Dermis microvascular lymphatic vessel endothelial cell (primary cell): ENCODE results near the gene FRYL. TPM values are rescaled to one million over a fixed set of nuclear protein-coding genes. Genes with fewer than 3 reads are reported as not detected.
"Not testable (repeated sequence)": the region's sequence is repeated elsewhere in the genome, so short reads cannot be mapped to it uniquely, and the experiment has no call there.

Source experiments
- DNase-seq, 2 donors: peaks; one replicate each; pipeline versions ENCODE4 v3.0.0 to v3.0.0-alpha.2; 2010; ENCODE audit warnings: low read depth in 2 of 2
- total RNA-seq: library from RNA; depleted of rRNA; stranded (reverse); fragments of >200 nt; gene quantifications from 2 replicates; pipeline ENCODE4 v1.2.1, GENCODE V29; 2014

Gene FRYL
- total RNA-seq, 1 donor from 2014 or later, result 57.4 TPM

DNA sequence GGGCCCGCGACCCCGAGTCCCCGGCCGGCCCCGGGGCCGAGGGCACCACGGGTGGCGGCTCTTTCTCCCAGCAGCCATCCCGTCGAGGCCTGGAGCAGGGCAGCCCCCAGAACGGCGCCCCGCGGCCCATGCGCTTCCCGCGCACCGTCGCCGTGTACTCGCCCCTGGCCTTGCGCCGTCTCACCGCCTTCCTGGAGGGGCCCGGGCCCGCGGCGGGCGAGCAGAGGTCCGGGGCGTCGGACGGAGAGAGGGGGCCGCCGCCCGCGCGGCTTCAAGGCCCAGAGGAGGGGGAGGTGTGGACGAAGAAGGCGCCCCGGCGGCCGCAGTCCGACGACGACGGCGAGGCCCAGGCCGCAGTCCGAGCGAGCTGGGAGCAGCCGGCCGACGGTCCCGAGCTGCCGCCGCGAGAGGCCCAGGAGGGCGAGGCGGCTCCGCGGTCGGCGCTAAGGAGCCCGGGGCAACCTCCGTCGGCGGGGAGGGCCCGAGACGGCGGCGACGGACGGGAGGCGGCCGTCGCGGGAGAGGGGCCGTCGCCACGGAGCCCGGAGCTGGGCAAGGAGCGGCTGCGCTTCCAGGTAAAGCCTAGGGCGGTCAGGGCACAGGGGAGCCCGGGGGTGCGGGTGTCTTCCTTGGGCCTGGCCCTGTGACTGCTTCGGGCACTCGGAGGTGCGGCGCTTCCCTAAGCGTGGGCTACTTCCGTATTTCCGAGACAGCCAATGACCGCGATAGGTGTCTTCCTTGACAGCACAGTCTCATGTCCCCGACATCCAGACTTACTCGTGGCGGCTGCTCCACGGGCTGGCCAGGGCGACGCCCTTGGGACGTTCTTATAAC is 289.2 kb downstream of the FRYL start:
- no peak for DNase-seq

DNA sequence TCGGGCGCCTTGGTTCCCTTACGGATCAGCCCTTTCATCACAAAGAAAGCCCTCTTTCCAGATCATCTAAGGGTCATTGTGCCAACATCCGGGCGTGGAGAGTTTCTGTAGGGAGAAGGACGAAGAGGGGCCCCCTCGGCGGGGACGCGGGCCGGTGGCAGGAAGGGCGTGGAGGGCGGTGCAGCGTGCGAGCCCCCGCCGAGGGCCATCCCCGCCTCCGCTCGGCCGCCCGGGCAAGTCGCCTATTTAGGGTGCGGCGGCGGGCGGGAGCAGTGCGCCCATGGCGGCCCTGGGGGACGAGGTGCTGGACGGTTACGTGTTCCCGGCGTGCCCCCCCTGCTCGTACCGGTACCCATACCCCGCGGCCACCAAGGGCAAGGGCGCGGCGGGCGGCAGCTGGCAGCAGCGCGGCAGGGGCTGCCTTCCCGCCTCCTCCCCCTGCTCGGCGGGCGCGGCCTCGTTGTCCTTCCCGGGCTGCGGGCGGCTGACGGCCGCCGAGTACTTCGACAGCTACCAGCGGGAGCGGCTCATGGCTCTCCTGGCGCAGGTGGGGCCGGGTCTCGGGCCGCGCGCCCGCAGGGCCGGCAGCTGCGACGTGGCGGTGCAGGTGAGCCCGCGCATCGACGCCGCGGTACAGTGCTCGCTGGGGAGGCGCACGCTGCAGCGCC is 289.9 kb downstream of the FRYL start, which contains the start of gene ZAR1:
TSS of gene ZAR1 (plus strand) at position 241 of the 668 bp plus-strand sequence. CDS start at position 281, 40 bp downstream.
- DNase-seq, result no peak

DNA sequence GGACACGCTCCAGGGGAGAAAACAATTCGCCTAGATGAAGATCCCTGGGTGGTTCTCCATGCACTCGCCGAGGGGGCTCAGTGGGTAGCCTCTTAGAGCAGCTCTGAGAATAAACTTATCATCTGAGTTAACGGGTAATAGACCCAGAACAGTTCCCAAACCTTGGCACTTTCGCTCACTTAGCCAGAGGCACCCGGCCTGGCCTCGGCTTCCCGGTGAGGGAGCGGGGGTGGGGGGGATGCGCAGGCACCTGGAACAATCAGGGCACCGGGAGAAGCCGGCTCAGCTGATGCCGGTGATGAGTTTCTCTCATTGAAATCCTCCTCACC is 290.4 kb downstream of the FRYL start:
- peak in 1 of 2 donors; percentile 29 for DNase-seq

DNA sequence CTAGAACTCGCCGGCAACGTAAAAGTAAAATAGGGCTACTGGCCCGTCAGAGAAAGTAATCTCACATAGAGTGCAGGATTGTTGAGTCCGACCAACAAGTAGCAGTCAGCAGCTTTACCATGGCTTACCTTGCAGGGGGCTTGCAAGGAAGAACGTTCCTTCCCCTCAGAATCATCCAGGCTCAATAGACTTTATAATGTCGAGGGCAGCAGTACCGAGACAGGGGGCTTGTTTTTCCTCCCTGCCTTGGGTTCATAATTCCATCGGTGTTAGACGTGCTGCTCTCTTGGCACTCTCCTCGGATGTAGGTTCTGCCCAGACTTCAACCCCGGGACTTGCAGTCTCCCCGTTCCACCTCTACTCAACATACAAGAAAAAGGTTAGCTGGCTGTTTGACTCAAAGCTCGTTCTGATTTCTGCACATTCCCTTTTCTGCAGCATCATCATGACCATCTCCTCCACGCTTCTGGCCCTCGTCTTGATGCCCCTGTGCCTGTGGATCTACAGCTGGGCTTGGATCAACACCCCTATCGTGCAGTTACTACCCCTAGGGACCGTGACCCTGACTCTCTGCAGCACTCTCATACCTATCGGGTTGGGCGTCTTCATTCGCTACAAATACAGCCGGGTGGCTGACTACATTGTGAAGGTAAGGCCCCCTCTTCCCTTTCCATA is 295.4 kb downstream of the FRYL start:
- DNase-seq, result no peak

DNA sequence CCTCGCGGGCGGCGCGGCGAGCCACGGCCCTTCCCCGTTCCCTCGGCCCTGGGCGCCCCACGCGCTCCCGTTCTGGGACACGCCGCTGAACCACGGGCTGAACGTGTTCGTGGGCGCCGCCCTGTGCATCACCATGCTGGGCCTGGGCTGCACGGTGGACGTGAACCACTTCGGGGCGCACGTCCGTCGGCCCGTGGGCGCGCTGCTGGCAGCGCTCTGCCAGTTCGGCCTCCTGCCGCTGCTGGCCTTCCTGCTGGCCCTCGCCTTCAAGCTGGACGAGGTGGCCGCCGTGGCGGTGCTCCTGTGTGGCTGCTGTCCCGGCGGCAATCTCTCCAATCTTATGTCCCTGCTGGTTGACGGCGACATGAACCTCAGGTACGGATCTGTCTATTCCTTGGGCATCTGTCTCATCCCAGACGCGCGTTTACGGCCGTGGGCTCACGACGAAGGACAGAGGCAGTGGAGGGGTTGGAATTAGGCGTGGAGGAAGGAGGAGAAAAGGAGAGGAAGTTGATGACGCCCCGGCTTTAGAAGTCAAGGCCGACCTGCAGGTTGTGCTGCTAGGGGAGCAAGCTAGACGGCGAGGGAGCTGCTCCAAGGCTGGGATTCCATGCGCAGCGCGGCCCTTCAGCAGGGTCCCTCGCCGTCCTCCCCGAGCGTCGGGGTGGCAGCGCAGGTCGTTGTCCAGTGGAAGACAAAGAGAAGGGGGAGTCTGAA is 296.1 kb downstream of the FRYL start:
- DNase-seq, result no peak

DNA sequence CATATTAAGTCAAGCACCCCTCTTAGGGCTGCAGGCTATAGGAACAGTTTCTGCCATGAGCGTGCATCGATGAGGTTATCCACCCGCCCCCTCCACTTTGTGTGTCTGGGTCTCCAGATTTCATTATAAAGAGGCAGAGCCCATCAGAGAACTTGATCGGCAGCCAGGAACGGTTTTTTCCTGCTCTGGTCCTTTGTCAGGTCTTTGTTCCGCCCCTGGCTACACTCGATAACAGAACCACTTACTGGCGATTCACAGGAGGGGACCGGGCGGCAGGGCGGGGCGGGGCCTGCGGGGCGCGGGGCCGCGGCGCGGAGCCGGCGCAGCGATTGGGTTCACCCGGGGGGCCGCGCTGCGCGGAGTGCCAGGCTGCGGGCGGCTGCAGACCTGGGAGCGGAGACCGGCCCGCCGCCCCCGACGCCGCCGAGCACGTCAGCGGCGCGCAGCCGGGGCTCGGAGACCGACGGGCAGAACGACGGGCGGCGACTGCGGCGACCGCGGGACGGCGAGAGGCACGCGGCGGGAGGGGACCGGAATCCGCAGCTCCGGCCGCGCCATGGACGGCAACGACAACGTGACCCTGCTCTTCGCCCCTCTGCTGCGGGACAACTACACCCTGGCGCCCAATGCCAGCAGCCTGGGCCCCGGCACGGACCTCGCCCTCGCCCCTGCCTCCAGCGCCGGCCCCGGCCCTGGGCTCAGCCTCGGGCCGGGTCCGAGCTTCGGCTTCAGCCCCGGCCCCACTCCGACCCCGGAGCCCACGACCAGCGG is 296.9 kb downstream of the FRYL start, which contains the start of gene SLC10A4:
TSS of gene SLC10A4 (plus strand) at position 338 of the 771 bp plus-strand sequence. CDS start at position 557, 219 bp downstream.
- peak in 1 of 2 donors; percentile 6 for DNase-seq

DNA sequence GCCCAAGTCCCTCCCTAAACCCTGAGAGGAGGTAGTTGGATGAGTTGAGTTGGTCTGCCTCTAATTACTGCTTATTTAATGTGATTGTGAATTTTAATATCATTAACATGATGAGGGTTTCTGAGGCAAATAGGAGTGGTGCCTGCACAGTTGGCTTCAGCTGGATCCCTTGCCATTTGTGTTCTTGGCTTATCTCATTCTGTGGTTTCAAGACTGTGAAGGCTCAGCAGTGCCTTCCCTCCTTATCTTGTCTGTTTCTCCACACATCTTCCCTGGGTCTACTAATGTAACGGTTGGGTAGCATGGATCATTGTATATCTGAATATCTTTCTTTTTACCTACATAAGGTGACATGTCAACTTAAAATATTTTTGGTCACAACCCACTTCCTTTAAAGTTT is 298.5 kb downstream of the FRYL start:
- no peak for DNase-seq

DNA sequence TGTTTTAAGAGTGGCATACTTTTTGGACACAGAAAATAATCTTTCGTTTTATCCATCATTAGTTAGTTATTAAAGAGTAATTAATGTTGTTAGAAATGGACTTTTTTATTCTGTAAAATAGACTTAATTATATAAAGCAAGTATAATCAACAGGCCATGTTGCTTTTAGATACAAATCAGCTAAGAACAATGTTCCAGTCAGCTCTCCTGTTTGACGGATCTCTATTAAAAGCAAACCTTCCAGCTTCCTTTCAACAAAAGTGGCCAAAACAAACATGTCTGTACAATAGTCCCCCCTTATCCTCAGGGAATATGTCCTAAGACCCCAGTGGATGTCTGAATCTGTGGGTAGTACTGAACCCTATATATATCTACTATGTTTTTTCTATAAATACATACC is 301.8 kb downstream of the FRYL start:
- DNase-seq, result peak in 1 of 2 donors; percentile 37

DNA sequence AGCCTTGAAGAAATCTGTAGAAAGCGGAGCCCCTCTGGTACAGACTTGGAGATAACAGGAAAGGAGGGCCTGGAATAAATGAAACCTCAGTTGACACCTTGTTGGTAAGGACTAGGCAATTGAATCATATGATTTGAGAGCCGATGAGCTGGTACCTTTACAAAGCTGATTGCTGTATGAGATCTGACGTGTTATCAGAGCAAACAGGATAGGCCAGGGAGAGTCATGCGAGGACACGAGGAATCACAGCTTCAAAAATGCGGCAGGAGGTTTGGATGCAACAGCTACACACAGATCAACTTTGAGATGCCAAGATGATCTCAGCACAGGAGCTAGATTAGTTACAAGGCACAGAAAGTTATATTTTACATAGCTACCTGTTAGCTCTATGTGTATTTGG is 304.3 kb downstream of the FRYL start:
- no peak for DNase-seq

DNA sequence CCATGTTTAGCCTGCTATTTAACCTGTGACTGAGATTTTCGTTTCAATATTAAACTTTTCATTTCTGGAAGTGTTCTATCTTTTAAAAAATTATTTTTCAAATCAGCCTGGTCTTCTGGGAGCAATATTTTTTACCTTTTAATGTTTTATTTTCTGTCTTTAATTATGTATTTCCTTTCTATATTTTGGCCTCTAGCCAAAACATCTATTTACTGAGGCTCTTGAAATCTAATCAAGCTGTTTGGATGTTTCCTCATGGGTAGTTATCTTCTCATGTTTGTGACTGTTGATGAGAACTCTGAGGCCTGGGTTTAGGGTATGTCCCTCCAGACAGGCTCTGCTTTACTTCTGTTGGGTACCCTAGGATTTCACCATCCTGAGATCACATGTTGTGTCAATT is 307.3 kb downstream of the FRYL start:
- DNase-seq, result no peak

DNA sequence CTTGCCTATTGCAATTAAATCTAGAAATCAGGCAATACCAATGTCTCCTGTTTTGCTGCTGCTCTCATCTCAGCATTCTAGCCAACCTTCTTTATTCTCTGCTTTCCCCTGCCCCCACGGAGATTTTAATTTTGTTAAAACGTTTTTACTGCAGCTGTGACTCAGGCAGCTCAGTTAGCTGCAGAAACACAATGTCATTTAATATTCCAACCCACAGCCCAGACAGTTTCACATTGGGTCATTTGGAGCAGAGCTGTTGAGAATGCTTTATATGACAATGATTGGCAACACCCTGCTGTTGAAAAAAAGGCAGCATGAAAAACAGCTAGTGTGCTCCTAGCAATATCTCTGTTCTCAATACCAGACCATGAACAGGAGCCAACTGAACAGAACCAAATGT is 309.5 kb downstream of the FRYL start:
- no peak for DNase-seq

DNA sequence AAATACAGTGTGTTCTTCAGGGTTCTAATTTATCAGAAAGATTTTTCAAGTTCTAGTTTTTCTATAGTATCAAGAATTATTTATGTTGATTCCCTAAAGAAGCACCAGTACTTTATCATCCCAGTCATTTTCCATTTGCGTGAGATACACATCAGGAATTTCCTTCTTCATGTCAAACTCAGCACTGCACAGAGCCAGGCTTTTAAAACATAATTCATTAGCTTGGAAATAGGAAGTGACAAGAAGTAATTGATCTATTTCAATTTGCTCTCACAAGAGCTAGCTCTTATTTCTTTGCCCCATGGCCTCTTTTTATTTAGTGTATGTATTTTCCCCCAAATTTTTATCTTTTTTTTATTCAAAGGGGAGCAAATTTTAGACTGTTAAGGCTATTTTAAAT is 309.9 kb downstream of the FRYL start:
- DNase-seq, result no peak

DNA sequence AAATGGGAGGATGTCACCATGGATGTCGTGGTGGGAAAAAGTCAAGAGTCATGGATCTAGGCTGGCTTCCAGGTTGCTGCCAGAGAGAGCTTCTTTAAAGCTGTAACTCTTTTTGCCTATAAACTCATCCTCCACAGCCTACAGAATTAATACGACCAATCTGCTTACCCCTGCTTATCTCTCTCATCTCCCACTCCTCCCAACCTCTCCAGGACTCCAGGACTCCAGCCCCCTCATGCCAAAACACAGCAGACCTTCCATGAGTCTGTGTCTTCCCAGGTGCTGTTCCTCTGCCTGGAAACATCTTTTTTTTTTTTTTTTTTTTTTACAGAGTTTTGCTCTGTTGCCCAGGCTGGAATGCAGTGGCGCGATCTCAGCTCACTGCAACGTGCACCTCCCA is 312.2 kb downstream of the FRYL start:
- no peak for DNase-seq

DNA sequence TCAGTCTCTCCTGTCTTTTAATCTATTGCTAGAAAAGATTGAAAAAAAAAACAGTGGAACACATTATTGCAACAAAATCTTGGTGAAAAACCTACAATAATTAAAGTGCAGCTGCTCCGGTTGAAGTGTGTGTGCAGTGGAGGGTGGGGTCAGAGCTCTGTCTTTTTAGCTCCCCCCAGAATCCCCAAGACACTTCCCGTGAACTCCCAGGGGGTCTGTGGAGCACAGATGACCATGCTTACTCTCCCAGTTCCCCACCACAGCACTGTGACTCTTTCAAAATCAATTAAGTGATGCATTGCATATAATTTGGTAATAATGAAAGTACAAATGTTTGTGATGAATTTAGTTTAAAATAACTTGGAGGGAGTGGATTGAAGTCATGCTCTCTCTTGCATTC is 312.6 kb downstream of the FRYL start:
- DNase-seq, result no peak

DNA sequence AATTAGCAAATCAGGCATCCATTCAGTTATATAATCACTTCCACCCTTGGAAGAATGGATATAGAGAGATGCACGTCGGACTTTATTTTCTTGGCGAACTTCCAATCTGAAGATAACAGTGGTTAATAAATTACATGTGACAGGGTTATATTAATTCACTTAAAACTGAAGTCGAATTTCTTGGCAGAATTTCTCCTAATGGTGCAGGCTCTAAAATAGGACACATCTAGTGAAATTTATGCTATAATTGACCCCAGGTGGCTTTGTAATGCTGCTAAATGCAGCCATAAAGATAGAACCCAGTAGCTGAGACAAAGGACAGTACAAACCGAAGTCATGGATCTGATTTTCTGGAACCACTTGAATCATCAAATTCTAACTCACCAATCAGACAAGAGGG is 317.7 kb downstream of the FRYL start:
- no peak for DNase-seq

DNA sequence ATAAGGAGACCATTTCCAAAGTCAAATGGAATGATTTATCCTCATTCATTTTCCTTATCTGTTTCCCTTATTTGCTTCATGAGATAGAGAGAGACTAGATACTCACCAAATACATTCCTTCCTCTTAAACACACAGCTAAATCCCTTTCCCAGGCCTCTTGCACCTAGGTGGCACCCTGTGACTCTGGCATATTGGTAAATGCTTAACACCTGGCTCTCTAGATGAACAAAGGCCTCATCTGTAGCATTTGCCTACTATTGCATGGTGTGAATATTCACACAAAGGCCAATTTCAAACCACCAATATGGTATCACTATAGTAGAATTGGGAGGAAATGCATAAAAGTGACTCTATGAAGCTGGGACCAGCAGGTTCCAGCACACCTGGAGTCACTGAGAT is 319.1 kb downstream of the FRYL start:
- DNase-seq, result no peak

DNA sequence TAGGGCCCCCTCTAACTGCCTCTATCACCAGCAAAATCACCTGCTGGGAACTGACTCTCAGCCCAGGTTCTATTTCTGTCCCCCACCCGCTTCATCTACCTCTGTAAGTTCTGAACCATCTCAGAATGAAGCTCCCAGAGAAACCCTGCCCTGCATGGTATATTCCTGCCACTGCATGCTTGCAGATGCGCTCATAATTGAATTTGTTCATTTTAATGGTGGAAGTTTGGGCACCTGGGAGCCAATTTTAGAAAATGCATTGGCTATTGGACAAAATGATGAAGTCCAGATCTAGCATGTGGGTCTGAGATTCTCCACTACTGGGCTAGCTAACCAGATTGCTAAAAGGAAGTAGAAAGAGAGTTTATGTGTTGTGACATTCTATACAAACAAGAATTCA is 325.5 kb downstream of the FRYL start:
- no peak for DNase-seq

DNA sequence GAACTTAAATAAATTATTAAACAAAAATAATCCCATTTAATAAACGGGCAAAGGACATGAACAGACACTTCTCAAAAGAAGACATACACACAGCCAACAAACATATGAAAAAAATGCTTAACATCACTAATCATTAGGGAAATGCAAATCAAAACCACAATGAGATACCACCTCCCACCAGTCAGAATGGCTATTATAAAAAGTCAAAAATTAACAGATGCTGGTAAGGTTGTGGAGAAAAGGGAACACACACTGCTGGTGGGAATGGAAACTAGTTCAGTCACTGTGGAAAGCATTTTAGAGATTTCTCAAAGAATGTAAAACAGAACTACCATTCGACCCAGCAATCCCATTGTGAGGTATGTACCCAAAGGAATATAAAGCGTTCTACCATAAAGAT is 328.4 kb downstream of the FRYL start:
- not testable (repeated sequence) for DNase-seq

DNA sequence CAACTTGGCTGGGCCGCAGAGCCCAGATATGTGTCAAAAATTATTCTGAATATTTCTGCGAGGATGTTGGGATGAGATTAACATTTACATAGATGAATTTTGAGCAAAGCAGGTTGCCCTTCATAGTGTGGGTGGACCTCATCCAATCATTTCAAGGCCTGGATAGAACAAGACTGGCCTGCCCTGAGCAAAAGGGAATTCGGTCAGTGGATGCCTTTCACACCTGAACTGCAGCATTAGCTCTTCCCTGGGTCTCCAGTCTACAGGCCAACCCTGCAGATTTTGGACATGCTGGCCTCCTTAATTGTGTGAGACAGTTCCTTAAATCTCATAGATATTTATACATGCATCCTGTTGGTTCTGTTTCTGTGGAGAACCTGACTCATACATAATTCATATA is 329.3 kb downstream of the FRYL start:
- DNase-seq, result no peak

DNA sequence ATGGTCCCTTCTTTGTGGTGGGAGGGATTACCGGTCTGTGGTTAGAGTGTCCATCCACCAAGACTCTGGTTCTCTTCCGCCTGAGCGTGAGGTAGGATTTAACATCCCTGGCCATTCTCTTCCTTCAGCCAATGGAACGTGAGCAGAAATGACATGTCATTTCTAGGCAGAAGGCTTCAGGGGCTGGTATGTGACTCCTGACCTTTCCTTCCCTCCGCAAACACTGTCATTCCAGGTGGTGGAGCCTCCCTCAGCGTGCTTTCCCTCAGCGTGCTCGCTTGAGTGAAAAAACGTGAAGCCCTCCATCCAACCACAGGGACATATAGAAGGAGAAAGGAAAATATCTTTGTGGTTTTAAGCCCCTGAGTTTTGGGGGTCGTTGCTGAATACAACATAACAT is 330.9 kb downstream of the FRYL start:
- no peak for DNase-seq
